ENCODE data around the gene SPINK2. TPM values are rescaled to one million over a fixed set of nuclear protein-coding genes. Genes with fewer than 3 reads are reported as not detected.

The SPINK2 gene
- total RNA-seq (2014; rRNA removed; shearing (Covaris generic)): 3.1 TPM in 1 of 2 replicates, not detected in the other

GRCh38 chr4:56821381-56822243 lies at the start of gene SPINK2:
Gene SPINK2, minus strand, starts transcription at chr4:56821701. Its CDS starts 39 bp downstream, at chr4:56821662.
- DNase-seq (ENCODE audit: low read depth): no peak

GRCh38 chr4:56870946-56871345 lies 49.4 kb upstream of the SPINK2 start:
- DNase-seq (ENCODE audit: low read depth): no peak

- peak; percentile 67 for DNase-seq (ENCODE audit: low read depth)
These were observed 42.1 kb upstream of the SPINK2 start for GRCh38 chr4:56863441-56864139.

GRCh38 chr4:56861360-56861759 lies 39.9 kb upstream of the SPINK2 start:
- peak; percentile 50 for DNase-seq (ENCODE audit: low read depth)

- no peak for DNase-seq (ENCODE audit: low read depth)
These were observed 39.3 kb upstream of the SPINK2 start for GRCh38 chr4:56860781-56861180.

GRCh38 chr4:56859841-56860240 lies 38.3 kb upstream of the SPINK2 start:
- no peak for DNase-seq (ENCODE audit: low read depth)

- DNase-seq (ENCODE audit: low read depth): peak; percentile 8
These were observed 36.3 kb upstream of the SPINK2 start for GRCh38 chr4:56857601-56858309.

- DNase-seq (ENCODE audit: low read depth): no peak
These were observed 35.2 kb upstream of the SPINK2 start for GRCh38 chr4:56856656-56857055.

GRCh38 chr4:56850910-56851309 lies 29.4 kb upstream of the SPINK2 start:
- DNase-seq (ENCODE audit: low read depth): no peak

GRCh38 chr4:56844802-56845580 lies 23.5 kb upstream of the SPINK2 start:
- DNase-seq (ENCODE audit: low read depth): no peak

- no peak for DNase-seq (ENCODE audit: low read depth)
These were observed 22.0 kb upstream of the SPINK2 start for GRCh38 chr4:56843421-56843899.

GRCh38 chr4:56840559-56840958 lies 19.1 kb upstream of the SPINK2 start:
- DNase-seq (ENCODE audit: low read depth): no peak

GRCh38 chr4:56828784-56829535 lies 7.5 kb upstream of the SPINK2 start:
- peak; percentile 62 for DNase-seq (ENCODE audit: low read depth)

- no peak for DNase-seq (ENCODE audit: low read depth)
These were observed 2.6 kb upstream of the SPINK2 start for GRCh38 chr4:56823933-56824600.

- DNase-seq (ENCODE audit: low read depth): no peak
These were observed 2.7 kb downstream of the SPINK2 start for GRCh38 chr4:56818797-56819196.

GRCh38 chr4:56817840-56818491 lies 3.5 kb downstream of the SPINK2 start:
- peak; percentile 59 for DNase-seq (ENCODE audit: low read depth)

GRCh38 chr4:56806666-56807065 lies 14.8 kb downstream of the SPINK2 start:
- no peak for DNase-seq (ENCODE audit: low read depth)

GRCh38 chr4:56804551-56804950 lies 16.9 kb downstream of the SPINK2 start:
- peak; percentile 55 for DNase-seq (ENCODE audit: low read depth)

GRCh38 chr4:56803471-56803870 lies 18.0 kb downstream of the SPINK2 start:
- peak; percentile 31 for DNase-seq (ENCODE audit: low read depth)

Data from M059J (cell line).